Heart right ventricle (tissue), 16 donors: Measurements from ENCODE around the gene TMEM114. TPM values are rescaled to one million over a fixed set of nuclear protein-coding genes. Genes with fewer than 3 reads are reported as not detected.
A peak's percentile ranks its signal among the peaks of the same experiment; 100 is the strongest.

Experiments
- ATAC-seq, 8 donors: fragments of 200-7000 bp; cut with Tn5 transposase; one replicate each; pipeline ENCODE4 v1.9.1; 2020; ENCODE audit warnings: mild to moderate bottlenecking in 8 of 8, moderate library complexity in 8 of 8, moderate number of reproducible peaks in 1 of 8
- DNase-seq, 2 donors: peaks; one replicate each; pipeline ENCODE4 v3.0.0-alpha.2; 2020
- H3K27ac ChIP-seq, 10 donors: fragments of 200-600 bp; sonication (generic) in 2 of 10; one replicate each; pipeline versions ENCODE4 v1.5.0 to v1.8.0; 2020 to 2022; ENCODE audit warnings: mild to moderate bottlenecking in 3 of 10
- H3K27me3 ChIP-seq, 7 donors: fragments of 200-600 bp; one replicate each; pipeline ENCODE4 v1.8.0; 2021 to 2022; ENCODE audit warnings: mild to moderate bottlenecking in 2 of 7
- H3K36me3 ChIP-seq, 9 donors: fragments of 200-600 bp; sonication (generic) in 1 of 9; one replicate each; pipeline versions ENCODE4 v1.5.0 to v1.8.0; 2020 to 2022; ENCODE audit warnings: mild to moderate bottlenecking in 2 of 9
- H3K4me1 ChIP-seq, 9 donors: fragments of 200-600 bp; sonication (generic) in 1 of 9; one replicate each; pipeline versions ENCODE4 v1.5.0 to v1.8.0; 2020 to 2022; ENCODE audit warnings: mild to moderate bottlenecking in 4 of 9
- H3K4me3 ChIP-seq, 10 donors: fragments of 200-600 bp; sonication (generic) in 2 of 10; one replicate each; pipeline versions ENCODE4 v1.5.0 to v1.8.0; 2020 to 2022; ENCODE audit warnings: mild to moderate bottlenecking in 7 of 10, moderate library complexity in 2 of 10
- H3K9me3 ChIP-seq, 11 donors: fragments of 200-600 bp in 10 of 11; sonication (generic) in 2 of 11; one replicate each; pipeline versions ENCODE4 v1.5.0 to v1.8.0; 2013 to 2022; ENCODE audit warnings: mild to moderate bottlenecking in 2 of 11, control low read depth in 1 of 11, moderate library complexity in 1 of 11
- CTCF ChIP-seq, 9 donors: fragments of 200-600 bp; sonication (generic) in 2 of 9; IDR thresholded peaks; one replicate each; pipeline versions ENCODE4 v1.5.0 to v1.8.0; 2021 to 2022; ENCODE audit warnings: antibody characterized with exemption in 9 of 9, mild to moderate bottlenecking in 5 of 9, moderate library complexity in 1 of 9
- WGBS, 2 donors: extraction: QIAGEN DNeasy Blood & Tissue Kit; methylation state at CpG; one replicate each; pipeline ENCODE4 v1.1.7; 2013; ENCODE audit warnings: inconsistent platforms in 1 of 2; 5-methylcytosine and 5-hydroxymethylcytosine counted together
- intact Hi-C, 10 donors: fragments of 100-400 bp; cut with DNase I; formaldehyde crosslinking; loops; one replicate each; pipeline versions ENCODE4 v1.11.1 to v1.14.2; 2022
- polyA plus RNA-seq, 2 donors: library from polyadenylated mRNA; stranded (reverse); fragments of 200-250 nt; gene quantifications; one replicate each; pipeline ENCODE4 v1.2.3, GENCODE V29; 2013
- total RNA-seq, 10 donors: library from RNA; stranded (reverse); fragmentation: NEBNext Ultra II Directional in 3 of 10; extraction: Animal tissue kit (Norgen Biotek cat#: 25700) in 3 of 10; gene quantifications; one replicate each; pipeline versions ENCODE4 v1.2.1 to v1.2.4, GENCODE V29; 2021 to 2023
- donor health status: Arrhythmogenic right ventricular cardiomyopathy.
- donor health status: ischemic (EF 13 %, LVEDD 7.1; RV severe dilation, severe dysfunction).
- donor health status: healthy with polysubstance abuse.
- donor health status: DM: no; HTN: yes; CAD: no.
- donor health status: DM: no; HTN: no; CAD: no.
- donor health status: ischemic (EF 25% LVEDD 6.9; RV normal size, moderate dysfunction).
- donor health status: ischemic (EF 25% LVEDD 5.7; RV mildly dilated, moderate dysfunction).
- donor health status: healthy.
- donor health status: DM: yes; HTN: yes; CAD: no.
- donor health status: Ischemic cardiomyopathy.
- donor health status: ischemic (EF 35%, LVEDD 5.7; RV mildly dilated, moderate dysfunction).
- donor health status: nonischemic (EF 11% LVEDD 7.7; RV severe dilation, severe dysfunction).
- donor health status: DM: yes; HTN: yes; CAD: no.
- donor health status: PGD.
- donor health status: ischemic (EF 29% LVEDD 5.4; RV normal size, mild dysfunction).
- donor health status: nonischemic (EF 23%, LVEDD 6.1; RV moderate dilation, normal function).

Gene TMEM114
- total and polyA plus RNA-seq, 12 donors, result 0.34 to 0.37 TPM; not detected in 10

- no peak overlapping the region for H3K4me3 ChIP-seq
- intact Hi-C loops, result loop anchor here in 8 of 10 donors (2.0 to 10.0 kb wide), 11 partner anchors 53 to 438 kb away; partner anchors contain the start of genes LITAFD (in 4 of the 8), PMM2 (in 4 of the 8), TMEM186 (in 4 of the 8) and METTL22 (in 2 of the 8)
- WGBS, 2 donors, result 39 to 44% methylated on average over 35 of the region's 35 CpGs
- DNase-seq (no peak), ATAC-seq (peak in 1 of 8 donors; percentile 28)
- H3K4me1 ChIP-seq, result peaks cover 0 to 20% (median 0%) of the 10 kb centered on the region in 9 donors
- no peaks in the 10 kb centered on the region for H3K9me3 ChIP-seq
- H3K36me3 ChIP-seq, result no peaks in the 10 kb centered on the region
- H3K27me3 ChIP-seq, result peaks cover 0 to 36% (median 19%) of the 10 kb centered on the region in 7 donors
- TF ChIP-seq CTCF (IDR thresholded peaks at IDR 0.05), result no peak
- no peak overlapping the region for H3K27ac ChIP-seq
Measured at GRCh38 chr16:8569650-8570346, 20.5 kb downstream of the TMEM114 start.

- no peak for DNase-seq
- Histone ChIP-seq H3K36me3 (no peaks in the 10 kb centered on the region), H3K9me3 (no peaks in the 10 kb centered on the region), H3K4me1 (peaks cover 0 to 20% (median 0%) of the 10 kb centered on the region in 9 donors), H3K27me3 (peaks cover 0 to 20% (median 10%) of the 10 kb centered on the region in 7 donors), H3K27ac (no peak overlapping the region), H3K4me3 (no peak overlapping the region)
- no peak for ATAC-seq
- intact Hi-C loops, result loop anchor here in 8 of 10 donors (2.0 to 10.0 kb wide), 10 partner anchors 54 to 439 kb away; partner anchors contain the start of genes LITAFD (in 4 of the 8), PMM2 (in 3 of the 8), TMEM186 (in 3 of the 8) and METTL22 (in 1 of the 8)
- no peak for TF ChIP-seq CTCF (IDR thresholded peaks at IDR 0.05)
- 85 to 87% methylated on average over 6 of the region's 6 CpGs for WGBS, 2 donors
Measured at GRCh38 chr16:8568231-8568617, 22.1 kb downstream of the TMEM114 start.

- H3K27me3 ChIP-seq, result peaks cover 0 to 15% (median 10%) of the 10 kb centered on the region in 7 donors
- intact Hi-C loops, result loop anchor here in 9 of 10 donors (2.0 to 10.0 kb wide), 11 partner anchors 55 to 440 kb away; partner anchors contain the start of genes LITAFD (in 4 of the 9), PMM2 (in 3 of the 9), TMEM186 (in 3 of the 9) and METTL22 (in 1 of the 9)
- no peaks in the 10 kb centered on the region for H3K36me3 ChIP-seq
- ATAC-seq, result peak; percentile 65 to 84 (median 74)
- 14 to 15% methylated on average over 23 of the region's 23 CpGs for WGBS, 2 donors
- peak; percentile 93 to 98 (median 97) for TF ChIP-seq CTCF (IDR thresholded peaks at IDR 0.05)
- peak; percentile 40 to 70 for DNase-seq
- H3K4me3 ChIP-seq, result no peak overlapping the region
- H3K9me3 ChIP-seq, result no peaks in the 10 kb centered on the region
- no peak overlapping the region for H3K27ac ChIP-seq
- peaks cover 0 to 20% (median 0%) of the 10 kb centered on the region in 9 donors for H3K4me1 ChIP-seq
Measured at GRCh38 chr16:8567355-8568230, 22.7 kb downstream of the TMEM114 start.

GRCh38 chr16:8565498-8565897 is 24.8 kb downstream of the TMEM114 start:
- intact Hi-C loops, result loop anchor here in 7 of 10 donors (5.0 to 10.0 kb wide), 9 partner anchors 57 to 442 kb away; partner anchors contain the start of genes LITAFD (in 3 of the 7), PMM2 (in 3 of the 7), TMEM186 (in 3 of the 7) and METTL22 (in 1 of the 7)
- DNase-seq (no peak), ATAC-seq (no peak)
- 4 to 7% methylated on average over 10 of the region's 10 CpGs for WGBS, 2 donors
- no peak for TF ChIP-seq CTCF (IDR thresholded peaks at IDR 0.05)
- H3K4me3 ChIP-seq, result no peak overlapping the region
- no peaks in the 10 kb centered on the region for H3K9me3 ChIP-seq
- no peaks in the 10 kb centered on the region for H3K36me3 ChIP-seq
- H3K4me1 ChIP-seq, result peaks cover 0 to 7% (median 0%) of the 10 kb centered on the region in 9 donors
- peaks cover 0 to 10% (median 7%) of the 10 kb centered on the region in 7 donors for H3K27me3 ChIP-seq
- no peak overlapping the region for H3K27ac ChIP-seq
